Measurements from ENCODE around the gene PAX6. TPM values are rescaled to one million over a fixed set of nuclear protein-coding genes. Genes with fewer than 3 reads are reported as not detected.

PAX6 gene
- total RNA-seq = 0.26 and 0.56 TPM in 2 replicates

GRCh38 chr11:31810779-31811647, at the start of gene PAX6:
PAX6 (minus strand) TSS chr11:31811322; CDS start chr11:31806411, 4,911 bp downstream.

Data from aortic smooth muscle cell (primary cell).